GM23338 (cell line): ENCODE data around the gene CEP350. TPM values are rescaled to one million over a fixed set of nuclear protein-coding genes. Genes with fewer than 3 reads are reported as not detected.

Experiments used
- ATAC-seq: fragments of 200-7000 bp; cut with Tn5 transposase; 3 replicates; pipeline ENCODE4 v1.9.1; 2020
- DNase-seq: peaks from one replicate; pipeline ENCODE4 v3.0.0-alpha.2; 2015; ENCODE audit warnings: low spot score
- H2AFZ ChIP-seq: fragments of 200-600 bp; sonication (generic); 2 replicates; pipeline ENCODE4 v1.8.0; 2016; ENCODE audit warnings: antibody characterized with exemption, mild to moderate bottlenecking, moderate library complexity
- H3F3A ChIP-seq: fragments of 200-600 bp; sonication (generic); replicated peaks from 2 replicates; pipeline ENCODE4 v1.8.0; 2017; ENCODE audit warnings: antibody characterized with exemption, mixed run types, low read depth
- H3K27ac ChIP-seq: fragments of 200-600 bp; sonication (generic); 2 replicates; pipeline ENCODE4 v1.6.1; 2016; ENCODE audit warnings: low read depth
- H3K27me3 ChIP-seq: fragments of 200-600 bp; sonication (generic); 2 replicates; pipeline ENCODE4 v1.8.0; 2016; ENCODE audit warnings: mild to moderate bottlenecking, mixed run types, moderate library complexity; ENCODE audit not compliant: insufficient read depth
- H3K36me3 ChIP-seq: fragments of 200-600 bp; sonication (generic); 2 replicates; pipeline ENCODE4 v1.8.0; 2016; ENCODE audit warnings: mild to moderate bottlenecking; ENCODE audit not compliant: insufficient read depth
- H3K4me1 ChIP-seq: fragments of 200-600 bp; sonication (generic); 2 replicates; pipeline ENCODE4 v1.8.0; 2016; ENCODE audit warnings: mild to moderate bottlenecking, moderate library complexity; ENCODE audit not compliant: insufficient read depth
- H3K4me2 ChIP-seq: fragments of 200-600 bp; sonication (generic); 2 replicates; pipeline ENCODE4 v1.7.1; 2017; ENCODE audit warnings: mixed run types
- H3K4me3 ChIP-seq: fragments of 200-600 bp; sonication (generic); 2 replicates; pipeline ENCODE4 v1.6.1; 2016; ENCODE audit warnings: mixed run types
- H3K79me2 ChIP-seq: fragments of 200-600 bp; sonication (generic); replicated peaks from 2 replicates; pipeline ENCODE4 v1.8.0; 2017; ENCODE audit warnings: mild to moderate bottlenecking; ENCODE audit not compliant: insufficient read depth
- H3K9me2 ChIP-seq: fragments of 200-600 bp; sonication (generic); 2 replicates; pipeline ENCODE4 v1.8.0; 2017; ENCODE audit not compliant: insufficient read depth
- H4K20me1 ChIP-seq: fragments of 200-600 bp; sonication (generic); replicated peaks from 2 replicates; pipeline ENCODE4 v1.8.0; 2017; ENCODE audit warnings: mild to moderate bottlenecking; ENCODE audit not compliant: insufficient read depth
- H3K27ac Mint-ChIP-seq: 2 replicates; pipeline ENCODE4 v1.8.0; 2020; ENCODE audit warnings: inconsistent platforms, mild to moderate bottlenecking, moderate library complexity, mixed read lengths
- H3K27me3 Mint-ChIP-seq: 3 replicates; pipeline ENCODE4 v1.8.0; 2022; ENCODE audit warnings: low read depth, mild to moderate bottlenecking, moderate library complexity, mixed read lengths, inconsistent platforms; ENCODE audit not compliant: insufficient read depth, poor library complexity
- H3K36me3 Mint-ChIP-seq: 3 replicates; pipeline ENCODE4 v1.8.0; 2021; ENCODE audit warnings: low read depth, mild to moderate bottlenecking, inconsistent platforms, moderate library complexity, mixed read lengths
- H3K4me1 Mint-ChIP-seq: 3 replicates; pipeline ENCODE4 v1.8.0; 2020; ENCODE audit warnings: mild to moderate bottlenecking, inconsistent platforms, mixed read lengths
- H3K4me3 Mint-ChIP-seq: 3 replicates; pipeline ENCODE4 v1.8.0; 2021; ENCODE audit warnings: moderate library complexity, mild to moderate bottlenecking, inconsistent platforms, mixed read lengths
- H3K9me3 Mint-ChIP-seq: 3 replicates; pipeline ENCODE4 v1.8.0; 2020; ENCODE audit warnings: moderate library complexity, mild to moderate bottlenecking, inconsistent platforms, mixed read lengths
- CREB1 ChIP-seq: fragments of 250-450 bp; sonication (Bioruptor Pico); IDR thresholded peaks from 2 replicates; pipeline ENCODE4 v1.5.0; 2020; ENCODE audit warnings: low read depth, mild to moderate bottlenecking, moderate library complexity
- CTCF ChIP-seq, 2 experiments: fragments of 200-600 bp in 1 of 2; sonication (generic) in 1 of 2; conservative IDR thresholded peaks; 2 replicates each; pipeline versions ENCODE4 v1.5.1 to v1.6.1; 2016 to 2017; ENCODE audit warnings: antibody characterized with exemption in 2 of 2, low read depth in 2 of 2, mild to moderate bottlenecking in 2 of 2, moderate library complexity in 1 of 2
- EZH2 ChIP-seq: fragments of 200-600 bp; sonication (generic); IDR thresholded peaks from one replicate; pipeline ENCODE4 v1.8.0; 2017; ENCODE audit warnings: antibody characterized with exemption, mild to moderate bottlenecking, low read depth; ENCODE audit not compliant: unreplicated experiment
- EZH2phosphoT487 ChIP-seq: fragments of 200-600 bp; sonication (generic); IDR thresholded peaks from one replicate; pipeline ENCODE4 v1.8.1; 2018; ENCODE audit warnings: antibody characterized with exemption; ENCODE audit not compliant: unreplicated experiment
- JUNB ChIP-seq: IDR thresholded peaks from one replicate; pipeline ENCODE4 v1.6.1; 2016; ENCODE audit warnings: antibody characterized with exemption; ENCODE audit not compliant: unreplicated experiment
- NANOG ChIP-seq: IDR thresholded peaks from 2 replicates; pipeline ENCODE4 v1.6.1; 2016; ENCODE audit warnings: antibody characterized with exemption, borderline replicate concordance
- ZNF114 ChIP-seq: fragments of 250-450 bp; sonication (Bioruptor Pico); IDR thresholded peaks from 2 replicates; pipeline ENCODE4 v1.5.0; 2020; ENCODE audit warnings: mild to moderate bottlenecking, moderate library complexity
- ZNF331 ChIP-seq: fragments of 250-450 bp; sonication (Bioruptor Pico); IDR thresholded peaks from 2 replicates; pipeline ENCODE4 v1.5.0; 2020; ENCODE audit warnings: low read depth, mild to moderate bottlenecking, moderate library complexity
- ZNF462 ChIP-seq: fragments of 250-450 bp; sonication (Bioruptor Pico); IDR thresholded peaks from 2 replicates; pipeline ENCODE4 v1.5.0; 2020; ENCODE audit warnings: mild to moderate bottlenecking, moderate library complexity
- polyA plus RNA-seq: library from polyadenylated mRNA; unstranded; fragments of >200 nt; fragmentation: Nextera tagmentation; extraction: Ambion mirVana; gene quantifications from 2 replicates; pipeline ENCODE4 v1.2.1, GENCODE V29; 2016
- total RNA-seq: library from RNA; depleted of rRNA; stranded (reverse); fragments of >200 nt; shearing (Covaris generic); gene quantifications from 2 replicates; pipeline ENCODE4 v1.2.3, GENCODE V29; 2014
- TF ChIP-seq, protein P1 (sequence below): IDR thresholded peaks from 2 replicates; pipeline ENCODE4 v1.6.1; 2016; ENCODE audit warnings: antibody characterized with exemption

Gene CEP350
- total and polyA plus RNA-seq, 2 experiments from 2014 or later: 23.4 to 36.8 TPM

- H3F3A ChIP-seq: no peaks in the 10 kb centered on the region
- H3K4me2 ChIP-seq: no peak overlapping the region
- ATAC-seq (no peak), DNase-seq (no peak)
- H3K27me3 ChIP-seq: no peaks in the 10 kb centered on the region
- no peaks in the 10 kb centered on the region; the same call in 1 of the 2 replicates for H4K20me1 ChIP-seq
- TF ChIP-seq, protein P1, sequence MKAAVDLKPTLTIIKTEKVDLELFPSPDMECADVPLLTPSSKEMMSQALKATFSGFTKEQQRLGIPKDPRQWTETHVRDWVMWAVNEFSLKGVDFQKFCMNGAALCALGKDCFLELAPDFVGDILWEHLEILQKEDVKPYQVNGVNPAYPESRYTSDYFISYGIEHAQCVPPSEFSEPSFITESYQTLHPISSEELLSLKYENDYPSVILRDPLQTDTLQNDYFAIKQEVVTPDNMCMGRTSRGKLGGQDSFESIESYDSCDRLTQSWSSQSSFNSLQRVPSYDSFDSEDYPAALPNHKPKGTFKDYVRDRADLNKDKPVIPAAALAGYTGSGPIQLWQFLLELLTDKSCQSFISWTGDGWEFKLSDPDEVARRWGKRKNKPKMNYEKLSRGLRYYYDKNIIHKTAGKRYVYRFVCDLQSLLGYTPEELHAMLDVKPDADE: no peak
- no peak for TF ChIP-seq ZNF331
- no peak for TF ChIP-seq ZNF462 (CRISPR knock-in tag)
- Mint-ChIP-seq H3K4me3 (no peak overlapping the region), H3K27me3 (no peaks in the 10 kb centered on the region), H3K36me3 (no peaks in the 10 kb centered on the region), H3K9me3 (no peaks in the 10 kb centered on the region), H3K4me1 (no peaks in the 10 kb centered on the region), H3K27ac (no peak overlapping the region)
- H3K79me2 ChIP-seq: no peaks in the 10 kb centered on the region
- H3K4me3 ChIP-seq: no peak overlapping the region
- H3K4me1 ChIP-seq: no peaks in the 10 kb centered on the region
- no peak overlapping the region for H3K27ac ChIP-seq
- no peaks in the 10 kb centered on the region for H3K9me2 ChIP-seq
- H3K36me3 ChIP-seq: no peaks in the 10 kb centered on the region
- H2AFZ ChIP-seq: no peak overlapping the region
Measured at GRCh38 chr1:180117764-180118116, 163.1 kb downstream of the CEP350 start.

DNA sequence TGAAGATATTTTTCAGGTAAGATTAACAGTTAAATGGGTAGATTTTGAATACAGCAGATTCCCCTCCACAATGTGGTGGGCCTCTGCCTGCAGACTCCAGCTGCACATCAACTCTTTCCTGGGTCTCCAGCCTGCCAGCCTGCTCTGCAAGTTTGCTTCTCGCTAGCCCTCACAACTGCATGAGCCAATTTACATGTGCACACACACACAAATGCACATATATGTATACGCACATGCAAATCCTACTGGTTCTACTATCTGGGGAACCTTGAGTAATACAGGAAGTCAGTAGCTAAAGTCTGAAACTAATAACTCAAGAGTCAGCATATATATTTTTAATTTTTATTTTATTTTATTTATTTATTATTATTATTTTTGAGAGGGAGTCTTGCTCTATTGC, 165.2 kb downstream of the CEP350 start:
- Mint-ChIP-seq H3K27ac (no peak overlapping the region), H3K4me1 (no peaks in the 10 kb centered on the region), H3K27me3 (peaks cover 2% of the 10 kb centered on the region), H3K9me3 (no peaks in the 10 kb centered on the region; the same call in 2 of the 3 replicates), H3K4me3 (no peak overlapping the region), H3K36me3 (no peaks in the 10 kb centered on the region)
- Histone ChIP-seq H3K79me2 (no peaks in the 10 kb centered on the region), H3K36me3 (no peaks in the 10 kb centered on the region), H4K20me1 (no peaks in the 10 kb centered on the region; the same call in 1 of the 2 replicates), H2AFZ (no peak overlapping the region), H3K27ac (no peak overlapping the region), H3K4me2 (no peak overlapping the region), H3K27me3 (no peaks in the 10 kb centered on the region), H3K4me3 (no peak overlapping the region), H3K4me1 (no peaks in the 10 kb centered on the region), H3F3A (no peaks in the 10 kb centered on the region), H3K9me2 (no peaks in the 10 kb centered on the region)
- ATAC-seq (no peak), DNase-seq (no peak)
- TF ChIP-seq, protein P1: no peak
- TF ChIP-seq JUNB: no peak
- no peak for TF ChIP-seq NANOG
- no peak for TF ChIP-seq CTCF (conservative IDR thresholded peaks at IDR 0.05; ENCODE audit: low read depth in 2 of 2)
- no peak for TF ChIP-seq EZH2
- no peak for TF ChIP-seq ZNF114 (CRISPR knock-in tag)
- no peak for TF ChIP-seq CREB1 (CRISPR knock-in tag)
- no peak for TF ChIP-seq ZNF331
- TF ChIP-seq EZH2phosphoT487: no peak
